ENCODE results near the gene MGAT4C. TPM values are rescaled to one million over a fixed set of nuclear protein-coding genes. Genes with fewer than 3 reads are reported as not detected.

Gene MGAT4C
- total RNA-seq, 1 experiment from 2014 or later = not detected

DNA sequence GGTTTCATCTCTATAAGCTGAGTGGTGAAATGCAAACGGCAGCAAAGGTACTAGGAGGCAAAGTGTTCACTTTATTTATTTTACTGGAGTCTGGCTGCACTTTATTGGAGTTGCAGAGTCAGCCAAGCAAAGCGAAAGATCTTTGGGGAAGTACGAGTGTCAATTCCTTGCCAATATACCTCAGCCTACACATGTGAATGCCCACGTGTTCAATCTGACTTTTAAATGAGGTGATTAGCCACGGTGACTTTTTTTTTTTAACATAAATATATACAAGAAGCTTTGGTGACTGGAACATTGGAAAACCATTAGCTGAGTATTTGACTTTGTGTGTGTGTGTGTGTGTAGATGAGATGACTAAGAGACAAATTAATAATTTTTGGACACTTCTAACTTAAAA lies 203.3 kb downstream of the MGAT4C start:
- no peaks in the 10 kb centered on the region for H3K4me1 ChIP-seq (replicated peaks)

DNA sequence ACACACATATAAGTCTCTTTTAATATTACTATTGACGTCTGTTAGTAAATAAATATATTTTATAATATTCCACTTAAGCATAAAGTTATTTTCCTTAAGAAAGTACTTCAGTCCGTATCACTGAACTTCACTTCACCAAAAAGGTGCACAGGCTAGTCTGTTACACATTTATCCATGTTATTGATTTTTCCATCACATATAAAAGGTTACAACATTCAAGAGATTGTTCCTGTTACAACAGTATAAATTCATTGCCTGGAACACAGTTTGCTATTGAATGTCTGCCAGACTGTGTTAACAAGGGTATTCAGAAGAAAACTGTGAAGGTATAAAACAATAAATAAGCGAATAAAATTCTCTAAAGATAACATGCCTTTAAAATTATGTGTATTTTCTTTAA lies 206.2 kb downstream of the MGAT4C start:
- no peaks in the 10 kb centered on the region for H3K4me1 ChIP-seq (replicated peaks)
- DNase-seq (ENCODE audit: low read depth in 1 of 2, low spot score in 2 of 2) = no peak

More for the DNA sequence above, 203.3 kb downstream of the MGAT4C start:
- H3K27ac ChIP-seq = no peak overlapping the region
- H3K36me3 ChIP-seq = no peaks in the 10 kb centered on the region
- no peak overlapping the region for H3K4me3 ChIP-seq
- no peaks in the 10 kb centered on the region; the same call in 1 of the 2 replicates for H3K9me3 ChIP-seq (replicated peaks)
- no peak for DNase-seq (ENCODE audit: low read depth in 1 of 2, low spot score in 2 of 2)
- no peaks in the 10 kb centered on the region for H3K27me3 ChIP-seq (replicated peaks)

DNA sequence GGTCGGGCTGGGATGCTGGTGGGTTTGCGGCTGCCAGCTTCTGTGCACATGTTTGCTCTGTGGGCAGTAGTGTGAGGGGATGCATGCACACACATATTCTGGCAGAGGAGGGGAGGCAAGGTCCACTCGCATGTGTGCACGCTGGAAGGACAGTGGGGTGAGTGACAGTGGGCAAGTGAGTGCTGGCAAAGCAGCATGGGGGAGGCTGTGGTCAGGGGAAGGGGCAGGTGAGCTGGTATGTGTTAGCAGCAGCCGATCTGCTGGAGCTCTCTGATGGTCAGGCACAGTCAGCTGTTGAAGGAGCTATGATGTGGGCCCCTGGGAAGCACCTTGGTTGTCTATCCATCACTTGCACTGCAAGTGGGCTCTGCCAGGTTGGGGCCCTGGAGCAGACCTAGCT lies 211.8 kb downstream of the MGAT4C start:
- H3K36me3 ChIP-seq = no peaks in the 10 kb centered on the region
- H3K4me1 ChIP-seq (replicated peaks) = no peaks in the 10 kb centered on the region
- H3K9me3 ChIP-seq (replicated peaks) = peaks cover 6% of the 10 kb centered on the region
- no peak for DNase-seq (ENCODE audit: low read depth in 1 of 2, low spot score in 2 of 2)
- no peaks in the 10 kb centered on the region for H3K27me3 ChIP-seq (replicated peaks)
- H3K27ac ChIP-seq = no peak overlapping the region
- H3K4me3 ChIP-seq = no peak overlapping the region

More for the DNA sequence above, 206.2 kb downstream of the MGAT4C start:
- no peaks in the 10 kb centered on the region; the same call in 1 of the 2 replicates for H3K9me3 ChIP-seq (replicated peaks)
- H3K4me3 ChIP-seq = no peak overlapping the region
- H3K36me3 ChIP-seq = no peaks in the 10 kb centered on the region
- H3K27me3 ChIP-seq (replicated peaks) = no peaks in the 10 kb centered on the region
- H3K27ac ChIP-seq = no peak overlapping the region

DNA sequence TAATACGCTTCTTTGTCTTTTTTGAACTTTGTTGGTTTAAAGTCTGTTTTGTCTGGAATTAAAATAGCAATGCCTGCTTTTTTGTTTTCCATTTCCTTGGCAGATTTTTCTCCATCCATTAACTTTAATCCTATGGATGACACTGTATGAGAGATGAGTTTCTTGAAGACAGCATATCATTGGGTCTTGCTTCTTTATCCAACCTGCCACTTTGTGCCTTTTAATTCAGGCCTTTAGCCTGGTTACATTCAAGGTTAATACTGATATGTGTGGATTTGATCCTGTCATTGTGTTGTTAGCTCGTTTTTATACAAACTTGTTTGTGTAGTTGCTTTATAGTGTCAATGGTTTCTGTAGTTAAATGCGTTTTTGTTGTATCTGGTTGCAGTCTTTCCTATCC lies 214.1 kb downstream of the MGAT4C start:
- Histone ChIP-seq H3K4me1 (replicated peaks) (no peaks in the 10 kb centered on the region), H3K27me3 (replicated peaks) (no peaks in the 10 kb centered on the region), H3K4me3 (no peak overlapping the region), H3K36me3 (no peaks in the 10 kb centered on the region), H3K9me3 (replicated peaks) (peaks cover 6% of the 10 kb centered on the region), H3K27ac (no peak overlapping the region)
- DNase-seq (ENCODE audit: low read depth in 1 of 2, low spot score in 2 of 2) = no peak

DNA sequence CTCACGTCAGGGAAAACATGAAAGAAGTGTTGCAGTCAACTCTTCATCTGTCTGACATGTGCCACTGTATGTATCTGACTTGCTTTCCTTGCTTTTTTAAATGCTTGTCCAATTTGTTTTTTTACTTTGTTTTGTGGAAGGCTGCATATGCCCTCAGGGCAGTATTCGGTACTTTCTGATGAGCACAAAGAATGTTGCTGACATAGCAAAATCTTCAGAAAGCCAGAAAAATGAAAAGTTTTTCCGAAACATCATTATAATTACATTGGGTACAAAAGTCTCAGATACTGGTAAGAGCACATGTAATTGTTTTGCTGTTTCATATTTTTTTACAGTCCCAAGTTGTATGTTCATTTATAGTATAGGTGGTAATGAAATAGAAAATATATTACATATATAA lies 237.8 kb downstream of the MGAT4C start:
- Histone ChIP-seq H3K4me3 (no peak overlapping the region), H3K27ac (no peak overlapping the region), H3K9me3 (replicated peaks) (no peaks in the 10 kb centered on the region; the same call in 1 of the 2 replicates), H3K27me3 (replicated peaks) (no peaks in the 10 kb centered on the region), H3K36me3 (no peaks in the 10 kb centered on the region), H3K4me1 (replicated peaks) (no peaks in the 10 kb centered on the region)
- no peak for DNase-seq (ENCODE audit: low read depth in 1 of 2, low spot score in 2 of 2)

DNA sequence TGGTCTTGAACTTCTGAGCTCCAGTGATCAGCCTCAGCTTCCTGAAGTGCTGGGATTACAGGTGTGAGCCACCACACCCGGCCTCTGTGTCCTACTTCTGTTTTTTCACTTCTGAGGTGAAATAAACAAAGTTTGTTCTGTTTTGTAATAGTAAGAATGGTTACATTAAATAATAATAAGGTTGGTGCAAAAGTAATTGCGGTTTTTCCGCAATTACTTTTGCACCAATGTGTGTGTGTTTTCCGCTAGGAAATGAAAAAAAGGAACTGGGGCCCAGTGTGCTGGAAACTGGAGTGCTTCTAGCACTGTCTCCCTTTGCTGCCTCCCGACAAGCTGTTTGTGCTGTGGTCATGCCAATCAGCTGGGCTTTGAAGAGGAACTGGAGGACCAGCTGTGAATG lies 241.2 kb downstream of the MGAT4C start:
- no peaks in the 10 kb centered on the region for H3K4me1 ChIP-seq (replicated peaks)
- no peak overlapping the region for H3K4me3 ChIP-seq
- DNase-seq (ENCODE audit: low read depth in 1 of 2, low spot score in 2 of 2) = no peak
- no peaks in the 10 kb centered on the region for H3K36me3 ChIP-seq
- no peaks in the 10 kb centered on the region; the same call in 1 of the 2 replicates for H3K9me3 ChIP-seq (replicated peaks)
- H3K27ac ChIP-seq = no peak overlapping the region
- no peaks in the 10 kb centered on the region for H3K27me3 ChIP-seq (replicated peaks)

DNA sequence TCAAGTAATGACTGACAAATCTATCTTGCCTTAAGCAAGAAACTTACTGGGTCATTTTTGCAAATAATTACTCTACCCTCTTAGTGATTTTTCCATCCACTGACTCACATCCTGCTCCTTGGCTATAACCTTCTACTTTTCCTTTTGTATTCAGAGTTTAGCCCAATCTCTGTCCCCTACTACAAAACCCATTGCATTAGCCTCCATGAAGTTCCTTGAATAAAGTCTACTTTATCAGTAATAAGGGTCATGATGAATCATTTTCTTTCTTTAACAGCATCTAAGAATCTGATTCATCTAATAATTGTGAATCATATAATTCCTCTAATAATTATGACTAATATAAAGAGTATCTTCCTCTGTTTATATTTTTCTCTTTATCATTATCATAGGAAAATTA lies 249.5 kb downstream of the MGAT4C start:
- Histone ChIP-seq H3K27me3 (replicated peaks) (no peaks in the 10 kb centered on the region), H3K27ac (no peak overlapping the region), H3K4me3 (no peak overlapping the region), H3K4me1 (replicated peaks) (no peaks in the 10 kb centered on the region), H3K36me3 (no peaks in the 10 kb centered on the region), H3K9me3 (replicated peaks) (no peaks in the 10 kb centered on the region)
- DNase-seq (ENCODE audit: low read depth in 1 of 2, low spot score in 2 of 2) = no peak

DNA sequence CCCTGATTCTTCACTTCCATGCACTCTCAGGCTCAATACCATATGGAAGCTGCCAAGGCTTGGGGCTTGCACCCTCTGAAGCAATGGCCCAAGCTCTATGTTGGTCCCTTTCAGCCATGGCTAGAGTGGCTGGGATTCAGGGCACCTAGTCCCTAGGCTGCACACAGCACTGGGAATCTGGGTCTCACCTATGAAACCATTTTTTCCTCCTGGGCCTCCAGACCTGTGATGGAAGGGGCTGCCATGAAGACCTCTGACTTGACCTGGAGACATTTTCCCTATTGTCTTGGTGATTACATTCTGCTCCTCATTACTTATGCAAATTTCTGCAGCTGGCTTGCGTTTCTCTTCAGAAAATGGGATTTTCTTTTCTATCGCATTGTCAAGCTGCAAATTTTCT lies 258.1 kb downstream of the MGAT4C start:
- no peak for DNase-seq (ENCODE audit: low read depth in 1 of 2, low spot score in 2 of 2)

DNA sequence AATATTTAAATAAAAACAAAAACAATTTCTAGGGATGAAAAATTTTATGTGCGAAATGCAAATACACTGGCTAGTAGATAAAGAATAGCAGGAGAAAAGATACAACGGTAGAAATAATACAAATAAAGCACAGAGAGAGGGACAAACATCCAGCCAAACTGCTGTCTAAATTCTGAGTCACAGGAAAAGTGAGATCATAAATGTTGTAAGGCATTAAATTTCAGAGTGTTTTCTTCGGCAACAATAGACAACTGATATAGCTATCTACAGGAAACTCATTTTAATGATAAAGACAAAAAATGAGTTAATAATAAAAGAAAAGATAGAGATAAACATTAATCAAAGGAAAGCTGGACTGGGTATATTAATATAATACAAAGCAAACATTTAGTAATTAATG lies 259.9 kb downstream of the MGAT4C start:
- peaks cover 6% of the 10 kb centered on the region for H3K9me3 ChIP-seq (replicated peaks)
- DNase-seq (ENCODE audit: low read depth in 1 of 2, low spot score in 2 of 2) = no peak

More for the DNA sequence above, 258.1 kb downstream of the MGAT4C start:
- H3K4me1 ChIP-seq (replicated peaks) = no peaks in the 10 kb centered on the region
- H3K27ac ChIP-seq = no peak overlapping the region
- H3K9me3 ChIP-seq (replicated peaks) = peaks cover 9% of the 10 kb centered on the region
- no peak overlapping the region for H3K4me3 ChIP-seq
- no peaks in the 10 kb centered on the region for H3K27me3 ChIP-seq (replicated peaks)
- no peaks in the 10 kb centered on the region for H3K36me3 ChIP-seq

DNA sequence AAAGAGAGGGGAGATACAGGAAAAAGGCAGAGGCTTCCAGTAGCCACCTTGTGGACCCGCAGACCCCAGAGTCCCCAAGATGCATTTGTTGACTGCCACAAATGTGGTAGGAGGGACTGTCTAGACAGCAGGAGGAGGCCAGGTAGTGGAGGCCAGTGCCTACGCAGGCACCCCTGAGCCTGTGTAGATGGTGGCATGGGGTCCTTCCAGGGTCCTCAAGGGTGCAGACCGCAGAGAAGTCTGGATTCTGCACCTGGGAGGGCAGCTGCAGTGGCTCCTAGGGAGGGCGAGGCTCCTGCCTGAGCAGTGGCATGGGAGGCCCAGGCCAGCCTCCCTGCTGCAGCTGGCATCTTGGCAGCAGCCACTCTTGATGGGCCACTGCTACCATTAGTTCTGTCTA lies 262.4 kb downstream of the MGAT4C start:
- peaks cover 5% of the 10 kb centered on the region for H3K9me3 ChIP-seq (replicated peaks)

More for the DNA sequence above, 259.9 kb downstream of the MGAT4C start:
- Histone ChIP-seq H3K27me3 (replicated peaks) (no peaks in the 10 kb centered on the region), H3K27ac (no peak overlapping the region), H3K36me3 (no peaks in the 10 kb centered on the region), H3K4me1 (replicated peaks) (no peaks in the 10 kb centered on the region), H3K4me3 (no peak overlapping the region)

DNA sequence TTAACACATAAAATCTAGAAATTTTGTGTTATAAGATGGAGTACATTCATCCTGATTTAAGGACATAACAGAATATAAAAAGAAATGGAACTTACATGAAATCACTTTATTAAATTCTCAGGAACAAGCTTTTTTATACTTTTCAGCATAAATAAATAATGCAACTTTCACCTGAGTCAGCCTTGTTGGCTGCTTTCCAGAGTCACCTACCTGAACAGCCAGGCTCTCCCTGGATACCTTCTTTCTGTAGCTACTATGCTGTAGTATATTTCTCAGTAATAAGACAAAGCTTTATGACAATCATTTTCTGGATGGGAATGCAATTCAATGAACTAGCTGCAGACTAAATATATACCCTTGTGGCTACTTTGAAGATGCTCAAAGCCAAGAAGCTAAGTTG lies 270.2 kb downstream of the MGAT4C start:
- Histone ChIP-seq H3K9me3 (replicated peaks) (no peaks in the 10 kb centered on the region), H3K36me3 (no peaks in the 10 kb centered on the region), H3K4me1 (replicated peaks) (no peaks in the 10 kb centered on the region), H3K4me3 (no peak overlapping the region), H3K27ac (no peak overlapping the region), H3K27me3 (replicated peaks) (no peaks in the 10 kb centered on the region)
- no peak for DNase-seq (ENCODE audit: low read depth in 1 of 2, low spot score in 2 of 2)

More for the DNA sequence above, 262.4 kb downstream of the MGAT4C start:
- Histone ChIP-seq H3K4me3 (no peak overlapping the region), H3K27ac (no peak overlapping the region), H3K4me1 (replicated peaks) (no peaks in the 10 kb centered on the region), H3K36me3 (no peaks in the 10 kb centered on the region), H3K27me3 (replicated peaks) (no peaks in the 10 kb centered on the region)
- DNase-seq (ENCODE audit: low read depth in 1 of 2, low spot score in 2 of 2) = no peak

DNA sequence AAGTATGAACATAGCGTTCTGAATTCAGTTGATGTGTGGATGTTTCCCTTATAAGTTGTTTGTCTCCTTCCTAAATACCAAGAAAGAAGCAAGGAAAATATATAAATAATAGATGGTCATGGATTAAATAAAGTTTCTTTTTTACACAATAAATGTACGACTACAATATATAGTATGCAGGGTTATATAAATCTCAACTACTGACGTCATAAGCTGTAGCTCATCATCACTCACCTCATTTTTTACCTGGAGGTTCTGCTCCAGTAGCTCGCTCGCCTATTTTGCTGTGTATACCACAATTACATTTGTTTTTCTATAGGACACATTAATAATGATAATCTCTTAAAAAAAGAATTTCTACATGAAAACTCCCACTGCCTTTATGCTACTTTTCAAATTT lies 272.6 kb downstream of the MGAT4C start:
- Histone ChIP-seq H3K27me3 (replicated peaks) (no peaks in the 10 kb centered on the region), H3K36me3 (no peaks in the 10 kb centered on the region), H3K4me3 (no peak overlapping the region), H3K27ac (no peak overlapping the region), H3K4me1 (replicated peaks) (no peaks in the 10 kb centered on the region), H3K9me3 (replicated peaks) (no peaks in the 10 kb centered on the region)
- no peak for DNase-seq (ENCODE audit: low read depth in 1 of 2, low spot score in 2 of 2)

DNA sequence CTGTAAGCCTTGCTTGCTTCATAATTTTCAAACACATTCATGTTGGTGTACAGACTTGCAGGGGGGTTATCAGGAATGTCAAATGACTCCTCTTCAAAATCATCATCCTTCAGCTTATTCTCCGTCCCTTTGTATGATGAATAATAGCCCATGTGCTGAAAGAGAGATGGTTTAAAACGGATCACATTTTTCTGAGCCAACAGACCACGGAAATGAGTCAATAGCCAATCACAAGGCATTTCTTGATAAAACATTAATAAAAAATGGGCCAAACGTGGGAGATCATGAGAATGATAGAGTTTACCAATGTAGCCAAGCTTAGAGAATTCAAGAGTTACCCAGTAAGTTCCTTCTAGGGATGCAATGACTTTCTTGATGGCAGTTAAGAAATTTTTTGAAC lies 276.6 kb downstream of the MGAT4C start:
- Histone ChIP-seq H3K27me3 (replicated peaks) (no peaks in the 10 kb centered on the region), H3K4me3 (no peak overlapping the region), H3K9me3 (replicated peaks) (no peaks in the 10 kb centered on the region), H3K4me1 (replicated peaks) (no peaks in the 10 kb centered on the region), H3K36me3 (no peaks in the 10 kb centered on the region), H3K27ac (no peak overlapping the region)
- no peak for DNase-seq (ENCODE audit: low read depth in 1 of 2, low spot score in 2 of 2)

DNA sequence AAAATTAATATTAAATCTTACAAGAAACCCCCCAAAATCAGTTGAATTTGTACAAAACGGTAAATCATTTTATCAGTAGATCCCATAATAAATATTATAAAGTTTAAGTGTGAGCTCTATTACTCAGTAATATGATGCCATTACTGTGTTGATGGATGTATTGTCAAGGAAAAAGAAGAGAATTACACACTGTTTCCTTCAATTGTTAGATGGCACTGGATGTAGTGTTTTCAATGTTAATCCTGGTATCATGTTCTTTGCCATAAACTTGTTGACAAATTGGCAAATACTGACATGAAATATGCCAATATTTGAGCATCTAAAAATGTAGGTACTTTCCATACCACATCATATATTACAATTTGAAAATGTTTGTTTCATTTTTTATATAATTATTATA lies 280.5 kb downstream of the MGAT4C start:
- Histone ChIP-seq H3K27me3 (replicated peaks) (no peaks in the 10 kb centered on the region), H3K9me3 (replicated peaks) (no peaks in the 10 kb centered on the region), H3K4me1 (replicated peaks) (no peaks in the 10 kb centered on the region), H3K4me3 (no peak overlapping the region), H3K36me3 (no peaks in the 10 kb centered on the region), H3K27ac (no peak overlapping the region)
- no peak for DNase-seq (ENCODE audit: low read depth in 1 of 2, low spot score in 2 of 2)

DNA sequence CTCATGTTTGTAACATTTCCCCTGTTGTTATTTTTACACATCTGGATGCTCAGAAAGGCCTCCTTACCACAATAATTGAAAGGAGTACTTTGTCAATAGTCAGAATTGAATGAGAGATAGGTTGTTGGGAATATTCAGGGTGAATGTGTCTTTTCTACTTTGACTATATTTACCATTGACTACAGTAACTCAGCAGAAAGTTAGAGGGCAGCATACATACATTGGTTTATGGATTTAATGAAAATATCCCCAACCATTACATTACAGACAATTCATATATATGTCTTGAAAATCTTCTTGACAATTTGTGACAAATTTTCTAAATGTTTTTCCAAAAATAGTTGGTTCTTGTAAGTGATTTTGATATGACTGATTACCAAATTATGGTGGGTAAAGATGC lies 284.4 kb downstream of the MGAT4C start:
- H3K27ac ChIP-seq = no peak overlapping the region
- no peaks in the 10 kb centered on the region for H3K4me1 ChIP-seq (replicated peaks)
- no peak overlapping the region for H3K4me3 ChIP-seq
- H3K27me3 ChIP-seq (replicated peaks) = no peaks in the 10 kb centered on the region
- DNase-seq (ENCODE audit: low read depth in 1 of 2, low spot score in 2 of 2) = no peak
- H3K36me3 ChIP-seq = no peaks in the 10 kb centered on the region
- H3K9me3 ChIP-seq (replicated peaks) = no peaks in the 10 kb centered on the region

Measured in SJSA1 (cell line).